ENCODE data around the gene DENND1A.

- no peak for TF ChIP-seq TARDBP (CRISPR knock-in tag; IDR thresholded peaks at IDR 0.05)
- TF ChIP-seq POLR2AphosphoS5 (IDR thresholded peaks at IDR 0.05; ENCODE audit: low read depth, low read length) = no peak
- TF ChIP-seq MIER3 (CRISPR knock-in tag; IDR thresholded peaks at IDR 0.05; ENCODE audit: borderline replicate concordance) = no peak
- no peak for TF ChIP-seq ZNF569 (CRISPR knock-in tag; IDR thresholded peaks at IDR 0.05; ENCODE audit: borderline replicate concordance)
- TF ChIP-seq EHMT2 (IDR thresholded peaks at IDR 0.05; ENCODE audit: borderline replicate concordance, low read depth, low read length) = no peak
- no peak for TF ChIP-seq ZNF160 (CRISPR knock-in tag; IDR thresholded peaks at IDR 0.05)
- TF ChIP-seq CTCF (CRISPR knock-in tag; IDR thresholded peaks at IDR 0.05) = no peak
- no peak for TF ChIP-seq RFX1 (IDR thresholded peaks at IDR 0.05)
- TF ChIP-seq ISX (CRISPR knock-in tag; conservative IDR thresholded peaks at IDR 0.05) = no peak
Measured at GRCh38 chr9:123615381-123615780, 314.5 kb downstream of the DENND1A start.
